Measurements from ENCODE around the gene KCNIP3. TPM values are rescaled to one million over a fixed set of nuclear protein-coding genes. Genes with fewer than 3 reads are reported as not detected.

Gene KCNIP3
- total RNA-seq, 1 donor from 2014 or later, result 0.68 TPM

GRCh38 chr2:95330794-95331338 is 33.7 kb downstream of the KCNIP3 start:
- Histone ChIP-seq H3K79me2 (ENCODE audit: insufficient read depth, low read length) (no peaks in the 10 kb centered on the region), H3K27ac (ENCODE audit: low read depth, low read length) (no peak overlapping the region), H3K27me3 (ENCODE audit: insufficient read depth, low read length) (peaks cover 2% of the 10 kb centered on the region), H3K36me3 (ENCODE audit: insufficient read depth, low read length) (no peaks in the 10 kb centered on the region), H3K9me3 (ENCODE audit: insufficient read depth, low read depth, low read length) (no peaks in the 10 kb centered on the region), H3K4me2 (ENCODE audit: low read length) (no peak overlapping the region), H3K4me3 (ENCODE audit: insufficient read depth, low read depth, low read length) (no peak overlapping the region), H3K4me1 (ENCODE audit: insufficient read depth, low read length) (no peaks in the 10 kb centered on the region), H4K20me1 (ENCODE audit: insufficient read depth, low read length) (no peaks in the 10 kb centered on the region), H3K9ac (ENCODE audit: low read length) (no peak overlapping the region), H2AFZ (ENCODE audit: low read depth, low read length) (no peak overlapping the region)
- H3K27ac Mint-ChIP-seq (ENCODE audit: unreplicated experiment), result no peak overlapping the region
- no peak for FAIRE-seq
- H3K4me1 Mint-ChIP-seq (ENCODE audit: low read depth, unreplicated experiment), result peaks cover 9% of the 10 kb centered on the region
- no peak for TF ChIP-seq CTCF (IDR thresholded peaks at IDR 0.05; ENCODE audit: insufficient read depth, low read depth, low read length)
- TF ChIP-seq EZH2 (IDR thresholded peaks at IDR 0.05; ENCODE audit: insufficient read depth, low read length), result no peak
- no peak overlapping the region for H3K4me3 Mint-ChIP-seq (ENCODE audit: unreplicated experiment)
- no peaks in the 10 kb centered on the region for H3K9me3 Mint-ChIP-seq (ENCODE audit: unreplicated experiment)
- DNase-seq (ENCODE audit: low read depth), result no peak
- H3K27me3 Mint-ChIP-seq (ENCODE audit: low read depth, unreplicated experiment), result peaks cover 26% of the 10 kb centered on the region
- H3K36me3 Mint-ChIP-seq (ENCODE audit: low read depth, unreplicated experiment), result no peaks in the 10 kb centered on the region

- Mint-ChIP-seq H3K9me3 (ENCODE audit: unreplicated experiment) (no peaks in the 10 kb centered on the region), H3K27me3 (ENCODE audit: low read depth, unreplicated experiment) (peaks cover 26% of the 10 kb centered on the region), H3K36me3 (ENCODE audit: low read depth, unreplicated experiment) (no peaks in the 10 kb centered on the region), H3K27ac (ENCODE audit: unreplicated experiment) (no peak overlapping the region), H3K4me3 (ENCODE audit: unreplicated experiment) (no peak overlapping the region), H3K4me1 (ENCODE audit: low read depth, unreplicated experiment) (peaks cover 9% of the 10 kb centered on the region)
- Histone ChIP-seq H3K4me2 (ENCODE audit: low read length) (no peak overlapping the region), H3K4me3 (ENCODE audit: insufficient read depth, low read depth, low read length) (no peak overlapping the region), H3K4me1 (ENCODE audit: insufficient read depth, low read length) (no peaks in the 10 kb centered on the region), H3K27ac (ENCODE audit: low read depth, low read length) (no peak overlapping the region), H4K20me1 (ENCODE audit: insufficient read depth, low read length) (no peaks in the 10 kb centered on the region), H3K36me3 (ENCODE audit: insufficient read depth, low read length) (no peaks in the 10 kb centered on the region), H3K79me2 (ENCODE audit: insufficient read depth, low read length) (no peaks in the 10 kb centered on the region), H3K9ac (ENCODE audit: low read length) (no peak overlapping the region), H3K27me3 (ENCODE audit: insufficient read depth, low read length) (peaks cover 2% of the 10 kb centered on the region), H3K9me3 (ENCODE audit: insufficient read depth, low read depth, low read length) (no peaks in the 10 kb centered on the region), H2AFZ (ENCODE audit: low read depth, low read length) (no peak overlapping the region)
- TF ChIP-seq EZH2 (IDR thresholded peaks at IDR 0.05; ENCODE audit: insufficient read depth, low read length), result no peak
- no peak for TF ChIP-seq CTCF (IDR thresholded peaks at IDR 0.05; ENCODE audit: insufficient read depth, low read depth, low read length)
- FAIRE-seq, result no peak
- no peak for DNase-seq (ENCODE audit: low read depth)
These were observed 34.5 kb downstream of the KCNIP3 start for GRCh38 chr2:95331606-95332005.

GRCh38 chr2:95332036-95332435 is 34.9 kb downstream of the KCNIP3 start:
- peaks cover 9% of the 10 kb centered on the region for H3K4me1 Mint-ChIP-seq (ENCODE audit: low read depth, unreplicated experiment)
- Histone ChIP-seq H3K4me2 (ENCODE audit: low read length) (no peak overlapping the region), H3K9me3 (ENCODE audit: insufficient read depth, low read depth, low read length) (no peaks in the 10 kb centered on the region), H3K4me3 (ENCODE audit: insufficient read depth, low read depth, low read length) (no peak overlapping the region), H3K4me1 (ENCODE audit: insufficient read depth, low read length) (no peaks in the 10 kb centered on the region), H3K79me2 (ENCODE audit: insufficient read depth, low read length) (no peaks in the 10 kb centered on the region), H3K36me3 (ENCODE audit: insufficient read depth, low read length) (no peaks in the 10 kb centered on the region), H3K27ac (ENCODE audit: low read depth, low read length) (no peak overlapping the region), H4K20me1 (ENCODE audit: insufficient read depth, low read length) (no peaks in the 10 kb centered on the region), H3K9ac (ENCODE audit: low read length) (no peak overlapping the region), H3K27me3 (ENCODE audit: insufficient read depth, low read length) (peaks cover 2% of the 10 kb centered on the region), H2AFZ (ENCODE audit: low read depth, low read length) (no peak overlapping the region)
- H3K4me3 Mint-ChIP-seq (ENCODE audit: unreplicated experiment), result no peak overlapping the region
- no peaks in the 10 kb centered on the region for H3K9me3 Mint-ChIP-seq (ENCODE audit: unreplicated experiment)
- H3K27me3 Mint-ChIP-seq (ENCODE audit: low read depth, unreplicated experiment), result peaks cover 30% of the 10 kb centered on the region
- FAIRE-seq (no peak), DNase-seq (ENCODE audit: low read depth) (no peak)
- no peaks in the 10 kb centered on the region for H3K36me3 Mint-ChIP-seq (ENCODE audit: low read depth, unreplicated experiment)
- TF ChIP-seq CTCF (IDR thresholded peaks at IDR 0.05; ENCODE audit: insufficient read depth, low read depth, low read length), result no peak
- TF ChIP-seq EZH2 (IDR thresholded peaks at IDR 0.05; ENCODE audit: insufficient read depth, low read length), result no peak
- H3K27ac Mint-ChIP-seq (ENCODE audit: unreplicated experiment), result no peak overlapping the region

Data from astrocyte (in vitro differentiated cells and primary cell).